HG03039 (cell line): Measurements from ENCODE around the gene MZT2A.
"Not testable (repeated sequence)": the region's sequence is repeated elsewhere in the genome, so short reads cannot be mapped to it uniquely, and the experiment has no call there.

Source experiments
- ATAC-seq: cut with Tn5 transposase; IDR thresholded peaks from one replicate; pipeline ENCODE4 v1.9.1; 2021; ENCODE audit warnings: mild to moderate bottlenecking, moderate library complexity; ENCODE audit not compliant: unreplicated experiment

The MZT2A gene, protein sequence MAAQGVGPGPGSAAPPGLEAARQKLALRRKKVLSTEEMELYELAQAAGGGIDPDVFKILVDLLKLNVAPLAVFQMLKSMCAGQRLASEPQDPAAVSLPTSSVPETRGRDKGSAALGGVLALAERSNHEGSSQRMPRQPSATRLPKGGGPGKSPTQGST

DNA sequence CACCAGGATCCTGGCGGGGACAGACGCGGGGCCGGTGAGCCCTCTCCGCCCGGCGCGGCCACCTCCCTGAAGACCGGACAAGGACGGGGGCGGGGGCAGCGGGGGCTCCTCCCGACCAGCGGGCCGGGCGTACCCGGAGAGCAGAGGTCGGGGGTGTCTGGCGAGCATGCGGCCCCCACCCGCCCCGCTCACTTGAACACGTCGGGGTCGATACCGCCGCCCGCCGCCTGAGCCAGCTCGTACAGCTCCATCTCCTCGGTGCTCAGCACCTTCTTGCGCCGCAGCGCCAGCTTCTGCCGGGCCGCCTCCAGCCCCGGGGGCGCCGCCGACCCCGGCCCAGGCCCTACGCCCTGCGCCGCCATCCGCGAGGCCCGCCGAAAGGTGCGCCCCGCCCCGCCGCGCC is at the start of gene MZT2A:
MZT2A (minus strand) TSS at position 383 of the 403 bp plus-strand sequence; CDS start at position 362, 21 bp downstream.
- peak; percentile 14 for ATAC-seq

- not testable (repeated sequence) for ATAC-seq
Measured at GRCh38 chr2:131538856-131539255, 46.7 kb upstream of the MZT2A start.

DNA sequence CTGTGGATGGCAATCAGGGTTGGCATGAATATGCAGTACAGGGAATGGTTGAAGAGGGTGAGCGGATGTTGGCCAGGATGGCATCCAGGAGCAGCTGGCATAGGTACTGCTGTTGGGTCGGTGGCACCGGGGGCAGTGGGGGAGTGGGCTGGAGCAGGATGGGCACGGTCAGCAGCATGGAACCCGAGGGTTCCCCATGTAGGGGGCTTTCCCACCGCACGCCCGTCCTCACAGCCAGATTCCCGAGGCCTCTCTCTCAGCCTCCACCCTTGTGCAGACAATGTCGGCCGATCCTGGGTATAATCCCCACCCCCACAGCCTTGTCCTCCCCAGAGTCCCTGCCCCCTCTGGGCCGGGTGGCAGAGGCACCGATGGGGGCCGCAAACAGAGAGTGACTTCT is 44.6 kb upstream of the MZT2A start:
- not testable (repeated sequence) for ATAC-seq

GRCh38 chr2:131535951-131536826 is 44.0 kb upstream of the MZT2A start:
- ATAC-seq = not testable (repeated sequence)

GRCh38 chr2:131535526-131535925 is 43.3 kb upstream of the MZT2A start:
- ATAC-seq = no peak

DNA sequence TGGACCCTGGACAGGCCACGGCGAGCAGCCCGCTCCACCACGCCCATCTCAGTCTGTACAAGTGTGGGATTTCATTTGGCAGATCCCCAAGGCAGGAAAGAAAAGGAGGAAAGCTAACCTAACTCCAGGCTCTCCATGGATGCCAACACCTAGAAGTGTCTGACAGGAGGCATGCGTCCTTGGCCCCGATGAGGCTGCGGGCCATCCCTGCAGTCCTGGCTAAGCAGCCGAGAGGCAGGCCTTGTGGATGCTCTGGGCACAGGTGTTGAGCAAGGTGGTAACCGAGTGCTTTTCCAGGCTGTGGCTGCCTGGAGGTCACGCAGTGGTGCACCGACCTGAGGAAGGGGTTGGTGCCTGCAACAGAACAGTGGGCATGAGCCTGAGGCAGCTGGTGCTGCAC is 42.8 kb upstream of the MZT2A start:
- ATAC-seq = not testable (repeated sequence)

GRCh38 chr2:131534317-131534672 is 42.1 kb upstream of the MZT2A start:
- ATAC-seq = not testable (repeated sequence)

- not testable (repeated sequence) for ATAC-seq
Measured at GRCh38 chr2:131533609-131534316, 41.6 kb upstream of the MZT2A start.

GRCh38 chr2:131532723-131533608 is 40.8 kb upstream of the MZT2A start:
- ATAC-seq = not testable (repeated sequence)

DNA sequence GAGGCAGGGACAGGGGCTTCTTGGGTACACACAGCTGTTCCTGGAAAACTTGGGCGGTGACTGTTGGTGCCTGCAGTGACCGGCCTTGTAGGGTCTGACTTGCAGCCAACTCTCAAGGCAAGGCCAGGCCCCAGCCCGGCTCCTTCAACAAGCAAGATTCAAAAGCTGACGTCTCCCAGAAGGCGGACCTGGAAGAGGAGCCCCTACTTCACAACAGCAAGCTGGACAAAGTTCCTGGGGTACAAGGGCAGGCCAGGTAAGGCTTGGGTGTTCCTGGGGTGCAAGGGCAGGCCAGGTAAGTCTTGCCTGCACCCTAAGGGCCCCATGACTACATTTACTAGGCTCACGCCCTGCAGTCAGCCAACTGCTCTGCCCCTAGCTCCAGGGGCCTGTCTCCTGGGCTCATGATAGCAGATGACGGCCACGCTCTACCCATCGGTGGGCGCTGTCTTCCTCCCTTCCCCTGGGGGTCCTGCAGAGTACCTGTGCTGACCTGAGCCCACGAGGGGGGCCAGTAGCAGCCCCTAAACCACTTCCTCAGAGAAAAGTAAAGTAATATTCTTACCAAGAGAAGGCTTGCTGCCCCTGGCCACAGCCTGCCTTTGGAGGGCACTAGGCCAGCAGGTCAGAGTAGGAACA is 39.5 kb upstream of the MZT2A start:
- ATAC-seq = not testable (repeated sequence)

DNA sequence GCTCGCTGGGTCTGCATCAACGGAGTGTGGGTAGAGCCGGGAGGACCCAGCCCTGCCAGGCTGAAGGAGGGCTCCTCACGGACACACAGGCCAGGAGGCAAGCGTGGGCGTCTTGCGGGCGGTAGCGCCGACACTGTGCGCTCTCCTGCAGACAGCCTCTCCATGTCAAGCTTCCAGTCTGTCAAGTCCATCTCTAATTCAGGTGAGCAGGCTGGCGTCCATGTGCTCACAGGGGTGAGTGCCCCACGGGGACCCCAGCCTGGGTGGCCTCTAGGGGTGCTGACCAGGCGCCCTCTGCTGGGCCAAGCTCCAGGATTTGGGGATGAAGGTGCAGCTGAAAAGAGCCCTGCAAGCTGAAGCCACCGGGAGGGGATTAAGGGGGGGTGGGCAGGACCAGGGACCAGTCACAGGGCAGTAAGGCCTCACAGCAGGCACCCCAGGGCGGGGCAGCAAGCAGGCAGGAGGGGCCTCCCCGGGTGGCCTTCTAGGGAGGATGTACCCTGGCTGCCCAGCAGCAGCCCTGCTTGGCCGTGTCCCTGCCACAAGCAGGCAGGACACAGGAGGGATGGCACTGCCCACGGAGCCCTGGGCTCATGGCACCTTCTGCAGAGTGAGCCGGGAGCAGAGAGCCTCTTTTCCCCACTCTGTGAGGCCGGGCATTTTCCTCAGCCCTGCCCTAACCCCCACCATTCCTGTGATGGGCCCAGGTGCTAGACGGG is 38.6 kb upstream of the MZT2A start:
- not testable (repeated sequence) for ATAC-seq

- not testable (repeated sequence) for ATAC-seq
Measured at GRCh38 chr2:131529864-131530445, 37.8 kb upstream of the MZT2A start.

GRCh38 chr2:131528981-131529863 is 37.0 kb upstream of the MZT2A start:
- ATAC-seq = peak; percentile 53

DNA sequence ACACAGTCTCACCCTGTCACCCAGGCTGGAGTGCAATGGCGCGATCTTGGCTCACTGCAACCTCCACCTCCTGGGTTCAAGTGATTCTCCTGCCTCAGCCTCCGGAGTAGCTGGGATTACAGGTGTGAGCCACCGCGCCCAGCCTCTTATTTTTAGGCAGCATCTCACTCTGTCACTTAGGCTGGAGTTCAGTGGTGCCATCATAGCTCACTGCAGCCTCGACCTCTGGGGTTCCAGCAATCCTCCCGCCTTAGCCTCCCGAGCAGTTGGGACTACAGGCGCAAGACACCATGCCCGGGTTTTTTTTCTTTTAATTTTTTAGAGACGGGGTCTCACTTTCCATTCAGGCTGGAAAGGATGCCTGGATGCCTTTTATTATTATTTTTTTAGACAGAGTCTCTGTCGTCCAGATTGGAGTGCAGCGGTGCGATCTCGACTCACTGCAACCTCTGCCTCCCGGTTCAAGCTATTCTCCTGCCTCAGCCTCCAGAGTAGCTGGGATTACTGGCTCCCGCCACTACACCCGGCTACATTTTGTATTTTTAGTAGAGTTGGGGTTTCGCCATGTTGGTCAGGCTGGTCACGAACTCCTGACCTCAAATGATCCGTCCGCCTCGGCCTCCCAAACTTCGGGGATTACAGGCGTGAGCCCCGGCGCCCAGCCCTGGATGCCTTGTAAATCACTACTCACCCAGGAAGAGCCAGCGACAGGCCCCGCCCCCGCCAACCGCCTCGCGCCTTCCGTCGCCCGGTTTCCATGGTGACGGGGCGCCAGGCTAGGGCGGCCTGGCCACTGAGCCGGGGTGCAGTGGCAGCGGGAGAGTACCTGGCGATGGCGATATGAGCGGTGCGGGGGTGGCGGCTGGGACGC is 35.2 kb upstream of the MZT2A start, which contains the start of gene CCDC74A:
CCDC74A (plus strand) TSS at position 758 of the 871 bp plus-strand sequence; CDS start at position 841, 83 bp downstream.
- ATAC-seq = peak; percentile 88

DNA sequence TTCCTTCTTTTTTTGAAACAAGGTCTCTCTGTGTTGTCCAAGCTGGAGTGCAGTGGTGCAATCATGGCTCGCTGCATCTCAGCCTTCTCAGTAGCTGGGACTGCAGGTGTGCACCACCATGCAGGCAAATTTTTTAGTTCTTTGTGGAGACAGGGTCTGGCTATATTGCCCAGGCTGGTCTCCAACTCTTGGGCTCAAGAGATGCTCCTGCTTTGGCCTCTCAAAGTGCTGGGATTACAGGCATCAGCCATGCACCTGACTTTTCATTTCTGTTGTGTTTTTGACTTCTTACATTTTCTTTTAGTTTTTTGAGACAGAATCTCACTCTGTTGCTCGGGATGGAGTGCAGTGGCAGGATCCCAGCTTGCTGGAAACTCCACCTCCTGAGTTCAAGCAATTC is 33.1 kb upstream of the MZT2A start:
- not testable (repeated sequence) for ATAC-seq

- no peak for ATAC-seq
Measured at GRCh38 chr2:131521961-131522781, 30.0 kb upstream of the MZT2A start.
